Keratinocyte (primary cell): ENCODE results near the gene DGKD.

ENCODE experiments used
- EZH2 ChIP-seq: IDR thresholded peaks from one replicate; pipeline ENCODE4 v1.6.1; 2012; ENCODE audit warnings: inconsistent platforms, mild to moderate bottlenecking, low read length, moderate library complexity
- TF ChIP-seq, protein P1 (sequence below), 3 experiments: IDR thresholded peaks in 1 of 3; conservative IDR thresholded peaks in 1 of 3; optimal IDR thresholded peaks in 1 of 3; 2 replicates in 2 of 3; 3 replicates in 1 of 3; pipeline versions ENCODE3 to v1.5.1; 2011; ENCODE audit warnings: low read length in 3 of 3, mild to moderate bottlenecking in 3 of 3, moderate library complexity in 2 of 3, control low read depth in 1 of 3, inconsistent platforms in 1 of 3; ENCODE audit not compliant: insufficient read depth in 2 of 3; ENCODE audit errors: extremely low read depth in 1 of 3

DNA sequence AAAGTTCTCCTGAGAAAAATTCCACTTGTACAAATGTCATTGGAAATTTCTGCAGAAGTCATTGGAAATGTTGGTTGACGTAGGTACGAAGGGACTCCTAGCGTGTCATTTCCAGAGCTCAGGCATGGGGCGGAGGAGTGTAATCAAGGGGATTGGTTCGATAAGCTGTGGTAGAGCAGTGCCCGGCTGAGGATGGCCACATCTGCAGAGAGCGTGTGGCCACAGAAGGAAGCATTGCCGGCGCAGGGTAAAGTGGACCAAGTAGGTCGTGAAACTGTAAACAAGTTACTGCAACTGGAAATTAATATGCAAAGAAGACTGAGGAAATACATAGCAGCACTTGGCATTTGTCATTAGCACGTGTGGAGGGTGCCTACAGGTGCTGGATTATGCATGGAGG lies 101.8 kb downstream of the DGKD start:
- TF ChIP-seq, protein P1, sequence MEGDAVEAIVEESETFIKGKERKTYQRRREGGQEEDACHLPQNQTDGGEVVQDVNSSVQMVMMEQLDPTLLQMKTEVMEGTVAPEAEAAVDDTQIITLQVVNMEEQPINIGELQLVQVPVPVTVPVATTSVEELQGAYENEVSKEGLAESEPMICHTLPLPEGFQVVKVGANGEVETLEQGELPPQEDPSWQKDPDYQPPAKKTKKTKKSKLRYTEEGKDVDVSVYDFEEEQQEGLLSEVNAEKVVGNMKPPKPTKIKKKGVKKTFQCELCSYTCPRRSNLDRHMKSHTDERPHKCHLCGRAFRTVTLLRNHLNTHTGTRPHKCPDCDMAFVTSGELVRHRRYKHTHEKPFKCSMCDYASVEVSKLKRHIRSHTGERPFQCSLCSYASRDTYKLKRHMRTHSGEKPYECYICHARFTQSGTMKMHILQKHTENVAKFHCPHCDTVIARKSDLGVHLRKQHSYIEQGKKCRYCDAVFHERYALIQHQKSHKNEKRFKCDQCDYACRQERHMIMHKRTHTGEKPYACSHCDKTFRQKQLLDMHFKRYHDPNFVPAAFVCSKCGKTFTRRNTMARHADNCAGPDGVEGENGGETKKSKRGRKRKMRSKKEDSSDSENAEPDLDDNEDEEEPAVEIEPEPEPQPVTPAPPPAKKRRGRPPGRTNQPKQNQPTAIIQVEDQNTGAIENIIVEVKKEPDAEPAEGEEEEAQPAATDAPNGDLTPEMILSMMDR (optimal IDR thresholded peaks at IDR 0.05 in 1 of 3, IDR thresholded peaks at IDR 0.05 in 1 of 3, conservative IDR thresholded peaks at IDR 0.05 in 1 of 3; ENCODE audit: extremely low read depth in 1 of 3, insufficient read depth in 2 of 3, low read length in 3 of 3): no peak
- no peak for TF ChIP-seq EZH2
